Measurements from ENCODE around the gene GRM6. TPM values are rescaled to one million over a fixed set of nuclear protein-coding genes. Genes with fewer than 3 reads are reported as not detected.

The GRM6 gene
- not detected in 2 replicates for total RNA-seq (2021)
- long read RNA-seq = 0 reads

- Histone ChIP-seq H2AK5ac (ENCODE audit: insufficient read length, low read length) (no peak within 1 kb of the TSS), H3K56ac (ENCODE audit: insufficient read length, low read depth, low read length) (no peak within 1 kb of the TSS), H3K14ac (ENCODE audit: insufficient read depth, low read length) (no peak within 1 kb of the TSS; the same call in 1 of the 2 replicates), H3K9ac (ENCODE audit: extremely low read depth, insufficient read length, low read length) (no peak within 1 kb of the TSS), H3K27ac (ENCODE audit: insufficient read length, low read depth, low read length) (no peak within 1 kb of the TSS), H2BK120ac (ENCODE audit: low read depth, low read length, poor library complexity, severe bottlenecking) (no peak within 1 kb of the TSS), H2BK5ac (ENCODE audit: insufficient read length, low read length) (no peak within 1 kb of the TSS), H3K4me2 (ENCODE audit: insufficient read depth, insufficient read length, low read length) (peak within 1 kb of the TSS; percentile 44), H2BK12ac (ENCODE audit: insufficient read length, low read depth, low read length) (no peak within 1 kb of the TSS), H4K20me1 (ENCODE audit: control insufficient read depth, insufficient read depth, insufficient read length) (no peaks in the 10 kb centered on the region), H3T11ph (ENCODE audit: low read length) (no peak within 1 kb of the TSS), H3K79me1 (ENCODE audit: insufficient read depth, low read depth, low read length, poor library complexity, severe bottlenecking) (no peaks in the 10 kb centered on the region), H4K5ac (ENCODE audit: insufficient read length, low read depth, low read length) (no peak within 1 kb of the TSS), H3K4me1 (ENCODE audit: insufficient read depth, low read length) (no peaks in the 10 kb centered on the region), H2AFZ (ENCODE audit: low read length) (no peak within 1 kb of the TSS), H2BK20ac (ENCODE audit: low read depth, low read length, poor library complexity, severe bottlenecking) (no peak within 1 kb of the TSS), H3K27me3 (ENCODE audit: insufficient read depth, low read length) (peaks cover 26% of the 10 kb centered on the region), H3K79me2 (ENCODE audit: insufficient read depth, low read length) (no peaks in the 10 kb centered on the region), H3K23me2 (ENCODE audit: insufficient read length, low read depth, low read length, poor library complexity, severe bottlenecking) (peaks cover 2% of the 10 kb centered on the region), H3K9me3 (ENCODE audit: control insufficient read depth, low read depth, low read length) (peaks cover 1% of the 10 kb centered on the region), H3K23ac (ENCODE audit: insufficient read length, low read depth, low read length) (no peak within 1 kb of the TSS), H2BK15ac (ENCODE audit: low read depth, low read length) (no peak within 1 kb of the TSS), H4K8ac (replicated peaks; ENCODE audit: insufficient read length, low read depth, low read length) (no peak within 1 kb of the TSS), H3K4ac (ENCODE audit: low read depth, low read length) (no peak within 1 kb of the TSS), H3K18ac (ENCODE audit: insufficient read length, low read depth, low read length) (peak within 1 kb of the TSS; percentile 8), H4K91ac (ENCODE audit: insufficient read length, low read depth, low read length) (no peak within 1 kb of the TSS)
- Mint-ChIP-seq H3K36me3 (ENCODE audit: insufficient read depth in 1 of 3, low read depth in 3 of 3) (peaks cover 3 to 7% (median 3%) of the 10 kb centered on the region in 3 experiments; a peak in 5 of 7 replicates), H3K27ac (no peak within 1 kb of the TSS), H3K4me3 (peak within 1 kb of the TSS; percentile 59 to 79), H3K4me1 (peaks cover 5 to 10% of the 10 kb centered on the region in 2 experiments), H3K9me3 (peaks cover 13 to 50% of the 10 kb centered on the region in 2 experiments), H3K27me3 (ENCODE audit: low read depth) (peaks cover 73% of the 10 kb centered on the region)
- WGBS (ENCODE audit: extremely low coverage, insufficient read length, low lambda C conversion rate) = no CpG with 5 or more reads among the region's 97 CpGs
- TF ChIP-seq CTCF (conservative IDR thresholded peaks at IDR 0.05) = no peak
- DNase-seq = peak; percentile 56
These were observed at the start of gene GRM6 for GRCh38 chr5:178994580-178995340. Gene GRM6 (minus strand): TSS chr5:178995320. CDS start chr5:178994944, 376 bp downstream.

All from H9 (cell line).